ENCODE results near the gene CASZ1.

CASZ1 gene

GRCh38 chr1:10602936-10603335 is 193.5 kb downstream of the CASZ1 start:
- DNase-seq (ENCODE audit: low spot score) = no peak

- no peak for DNase-seq (ENCODE audit: low spot score)
Measured at GRCh38 chr1:10601342-10602070, 194.9 kb downstream of the CASZ1 start.

- DNase-seq (ENCODE audit: low spot score) = peak; percentile 69
Measured at GRCh38 chr1:10599194-10599861, 197.1 kb downstream of the CASZ1 start.

- no peak for DNase-seq (ENCODE audit: low spot score)
Measured at GRCh38 chr1:10598389-10598702, 198.1 kb downstream of the CASZ1 start.

- DNase-seq (ENCODE audit: low spot score) = no peak
Measured at GRCh38 chr1:10597492-10598388, 198.7 kb downstream of the CASZ1 start.

GRCh38 chr1:10596780-10597179 is 199.7 kb downstream of the CASZ1 start:
- DNase-seq (ENCODE audit: low spot score) = no peak

GRCh38 chr1:10594595-10595223 is 201.7 kb downstream of the CASZ1 start:
- no peak for DNase-seq (ENCODE audit: low spot score)

- no peak for DNase-seq (ENCODE audit: low spot score)
Measured at GRCh38 chr1:10593750-10594149, 202.7 kb downstream of the CASZ1 start.

GRCh38 chr1:10592373-10592772 is 204.1 kb downstream of the CASZ1 start:
- no peak for DNase-seq (ENCODE audit: low spot score)

GRCh38 chr1:10591010-10591409 is 205.4 kb downstream of the CASZ1 start:
- DNase-seq (ENCODE audit: low spot score) = no peak

GRCh38 chr1:10589074-10589473 is 207.4 kb downstream of the CASZ1 start:
- no peak for DNase-seq (ENCODE audit: low spot score)

GRCh38 chr1:10588640-10589039 is 207.8 kb downstream of the CASZ1 start:
- no peak for DNase-seq (ENCODE audit: low spot score)
